Mammary epithelial cell (primary cell): ENCODE results near the gene BRAF.
"Not testable (repeated sequence)": the region's sequence is repeated elsewhere in the genome, so short reads cannot be mapped to it uniquely, and the experiment has no call there.

Experiments used
- CTCF ChIP-seq, 2 donors: IDR thresholded peaks in 1 of 2; conservative IDR thresholded peaks in 1 of 2; 2 replicates each; pipeline ENCODE4 v1.5.1; 2011 to 2012; ENCODE audit warnings: inconsistent platforms in 2 of 2, low read length in 2 of 2, mild to moderate bottlenecking in 2 of 2, control low read depth in 1 of 2, low read depth in 1 of 2; ENCODE audit not compliant: insufficient read depth in 1 of 2; ENCODE audit errors: extremely low read depth in 1 of 2
- EZH2 ChIP-seq: IDR thresholded peaks from 2 replicates; pipeline ENCODE4 v1.6.1; 2012; ENCODE audit warnings: low read length, inconsistent platforms, borderline replicate concordance

- not testable (repeated sequence) for TF ChIP-seq CTCF (conservative IDR thresholded peaks at IDR 0.05 in 1 of 2, IDR thresholded peaks at IDR 0.05 in 1 of 2; ENCODE audit: extremely low read depth in 1 of 2, insufficient read depth in 1 of 2, low read depth in 1 of 2, low read length in 2 of 2); EZH2
These were observed 11.2 kb downstream of the BRAF start for GRCh38 chr7:140913596-140913928.
